OCI-LY1 (cell line): ENCODE results near the gene SBK3.

Experiments
- EZH2 ChIP-seq: fragments of 200-600 bp; sonication (generic), shearing (Covaris generic); IDR thresholded peaks from 2 replicates; pipeline ENCODE4 v1.8.0; 2017; ENCODE audit warnings: borderline replicate concordance, mixed run types, mild to moderate bottlenecking, antibody characterized with exemption, low read length, moderate library complexity, mixed read lengths
- TF ChIP-seq, protein P1 (sequence below): fragments of 200-600 bp; sonication (generic), shearing (Covaris generic); IDR thresholded peaks from 2 replicates; pipeline ENCODE4 v1.5.1; 2017; ENCODE audit warnings: mild to moderate bottlenecking, antibody characterized with exemption, low read length, moderate library complexity, mixed read lengths

DNA sequence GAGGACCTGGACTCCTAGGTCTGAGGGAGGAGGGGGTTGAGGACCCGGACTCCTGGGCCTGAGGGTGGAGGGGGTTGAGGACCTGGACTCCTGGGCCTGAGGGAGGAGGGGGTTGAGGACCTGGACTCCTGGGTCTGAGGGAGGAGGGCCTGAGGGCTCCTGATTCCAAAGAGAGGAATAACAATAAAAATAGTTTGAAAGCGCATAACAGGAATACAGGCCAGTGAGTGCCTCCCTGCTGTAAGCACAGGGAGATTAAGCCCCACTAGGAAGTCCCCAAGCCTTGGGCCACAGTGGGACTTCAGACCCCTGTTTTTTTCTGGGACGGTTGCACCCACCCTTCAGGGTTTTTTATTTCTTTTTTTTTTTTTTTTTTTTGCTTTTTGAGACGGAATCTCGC is 7.2 kb downstream of the SBK3 start:
- TF ChIP-seq, protein P1, sequence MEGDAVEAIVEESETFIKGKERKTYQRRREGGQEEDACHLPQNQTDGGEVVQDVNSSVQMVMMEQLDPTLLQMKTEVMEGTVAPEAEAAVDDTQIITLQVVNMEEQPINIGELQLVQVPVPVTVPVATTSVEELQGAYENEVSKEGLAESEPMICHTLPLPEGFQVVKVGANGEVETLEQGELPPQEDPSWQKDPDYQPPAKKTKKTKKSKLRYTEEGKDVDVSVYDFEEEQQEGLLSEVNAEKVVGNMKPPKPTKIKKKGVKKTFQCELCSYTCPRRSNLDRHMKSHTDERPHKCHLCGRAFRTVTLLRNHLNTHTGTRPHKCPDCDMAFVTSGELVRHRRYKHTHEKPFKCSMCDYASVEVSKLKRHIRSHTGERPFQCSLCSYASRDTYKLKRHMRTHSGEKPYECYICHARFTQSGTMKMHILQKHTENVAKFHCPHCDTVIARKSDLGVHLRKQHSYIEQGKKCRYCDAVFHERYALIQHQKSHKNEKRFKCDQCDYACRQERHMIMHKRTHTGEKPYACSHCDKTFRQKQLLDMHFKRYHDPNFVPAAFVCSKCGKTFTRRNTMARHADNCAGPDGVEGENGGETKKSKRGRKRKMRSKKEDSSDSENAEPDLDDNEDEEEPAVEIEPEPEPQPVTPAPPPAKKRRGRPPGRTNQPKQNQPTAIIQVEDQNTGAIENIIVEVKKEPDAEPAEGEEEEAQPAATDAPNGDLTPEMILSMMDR, result no peak
- TF ChIP-seq EZH2, result no peak
